Astrocyte (in vitro differentiated cells and primary cell): ENCODE data around the gene UBFD1.

ENCODE experiments used
- CTCF ChIP-seq: IDR thresholded peaks from 2 replicates; pipeline ENCODE4 v1.5.1; 2011; ENCODE audit warnings: low read depth, mild to moderate bottlenecking, inconsistent platforms, low read length, moderate library complexity; ENCODE audit not compliant: insufficient read depth
- EZH2 ChIP-seq: IDR thresholded peaks from 2 replicates; pipeline ENCODE4 v1.6.1; 2012; ENCODE audit warnings: mild to moderate bottlenecking, low read length, inconsistent platforms; ENCODE audit not compliant: insufficient read depth

GRCh38 chr16:23571895-23572294 lies 14.4 kb downstream of the UBFD1 start:
- TF ChIP-seq CTCF (no peak), EZH2 (no peak)
